DND-41 (cell line): Measurements from ENCODE around the gene AUH.

Source experiments
- ATAC-seq: fragments of 200-7000 bp; cut with Tn5 transposase; 3 replicates; pipeline ENCODE4 v1.9.1; 2021; ENCODE audit warnings: low read depth; ENCODE audit not compliant: insufficient read depth
- DNase-seq: peaks from one replicate; pipeline ENCODE4 v3.0.0-alpha.2; 2020
- H2AFZ ChIP-seq: 2 replicates; pipeline ENCODE4 v1.6.0; 2012; ENCODE audit warnings: low read depth, low read length
- H3K27ac ChIP-seq: 2 replicates; pipeline ENCODE4 v1.5.1; 2012; ENCODE audit warnings: low read length, inconsistent platforms
- H3K27me3 ChIP-seq: fragments of 200-600 bp; sonication (generic); 2 replicates; pipeline ENCODE4 v1.6.0; 2012; ENCODE audit warnings: low read length, mild to moderate bottlenecking, inconsistent platforms; ENCODE audit not compliant: insufficient read depth, poor library complexity
- H3K36me3 ChIP-seq: 2 replicates; pipeline ENCODE4 v1.5.1; 2012; ENCODE audit warnings: low read length, inconsistent platforms; ENCODE audit not compliant: insufficient read depth
- H3K4me1 ChIP-seq: 2 replicates; pipeline ENCODE4 v1.5.1; 2012; ENCODE audit warnings: mild to moderate bottlenecking, low read length; ENCODE audit not compliant: insufficient read depth
- H3K4me2 ChIP-seq: 2 replicates; pipeline ENCODE4 v1.6.0; 2012; ENCODE audit warnings: mild to moderate bottlenecking, moderate library complexity, low read length, inconsistent platforms; ENCODE audit not compliant: insufficient read depth
- H3K4me3 ChIP-seq, 2 experiments: fragments of 200-600 bp in 1 of 2; shearing (Covaris generic) in 1 of 2; 2 replicates each; pipeline ENCODE4 v1.5.1; 2012 to 2016; ENCODE audit warnings: inconsistent platforms in 2 of 2, low read length in 2 of 2, mild to moderate bottlenecking in 2 of 2, low read depth in 1 of 2, moderate library complexity in 1 of 2
- H3K79me2 ChIP-seq: 2 replicates; pipeline ENCODE4 v1.6.0; 2012; ENCODE audit warnings: low read length, inconsistent platforms; ENCODE audit not compliant: insufficient read depth
- H3K9ac ChIP-seq: 2 replicates; pipeline ENCODE4 v1.6.0; 2012; ENCODE audit warnings: low read depth, mild to moderate bottlenecking, inconsistent platforms, low read length, moderate library complexity
- H3K9me3 ChIP-seq: 2 replicates; pipeline ENCODE4 v1.5.1; 2012; ENCODE audit warnings: low read length, moderate library complexity, mild to moderate bottlenecking, inconsistent platforms; ENCODE audit not compliant: insufficient read depth, severe bottlenecking
- H4K20me1 ChIP-seq: 2 replicates; pipeline ENCODE4 v1.6.0; 2012; ENCODE audit warnings: low read length; ENCODE audit not compliant: insufficient read depth
- EZH2 ChIP-seq: IDR thresholded peaks from 3 replicates; pipeline ENCODE4 v1.6.1; 2012; ENCODE audit warnings: borderline replicate concordance, low read depth, mild to moderate bottlenecking, moderate library complexity, low read length, inconsistent platforms; ENCODE audit not compliant: severe bottlenecking
- TF ChIP-seq, protein P1 (sequence below): IDR thresholded peaks from 2 replicates; pipeline ENCODE4 v1.5.1; 2012; ENCODE audit warnings: borderline replicate concordance, low read length, moderate library complexity, mild to moderate bottlenecking; ENCODE audit not compliant: poor library complexity, severe bottlenecking; ENCODE audit errors: extremely low read depth

The AUH gene

DNA sequence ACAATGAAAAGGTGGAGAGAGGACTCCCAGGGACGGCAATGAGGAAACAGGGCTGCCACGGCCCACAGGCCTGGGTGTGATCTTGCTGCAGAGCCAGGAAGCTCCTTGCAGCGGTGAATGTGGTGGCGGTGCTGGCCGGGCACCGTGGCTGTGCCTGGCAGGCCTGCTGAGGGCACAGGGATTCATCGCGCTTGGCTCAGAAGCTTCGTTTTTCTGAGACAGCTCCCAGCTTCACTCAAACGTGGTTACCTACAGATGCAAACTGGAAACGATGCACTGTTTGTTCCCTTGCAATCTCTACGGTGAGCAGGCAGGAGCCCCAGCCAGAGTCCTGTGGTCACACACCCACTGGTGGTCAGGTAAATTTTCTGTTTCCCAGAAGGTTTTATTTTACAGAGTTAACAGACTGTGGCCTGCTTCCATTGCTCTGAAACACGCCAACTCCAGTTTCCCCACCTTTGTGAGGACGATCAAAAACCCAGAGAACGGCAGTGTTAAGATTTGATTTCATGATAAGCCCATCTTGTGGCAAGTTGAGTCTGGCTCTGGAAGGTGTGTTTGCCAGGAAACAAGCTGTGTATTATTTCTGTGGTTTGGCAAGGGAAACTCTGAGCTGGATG, 183.9 kb downstream of the AUH start:
- H3K36me3 ChIP-seq = no peaks in the 10 kb centered on the region
- H3K27ac ChIP-seq = no peak overlapping the region
- H3K4me1 ChIP-seq = peaks cover 12% of the 10 kb centered on the region
- no peak overlapping the region for H3K4me2 ChIP-seq
- TF ChIP-seq EZH2 = no peak
- TF ChIP-seq, protein P1, sequence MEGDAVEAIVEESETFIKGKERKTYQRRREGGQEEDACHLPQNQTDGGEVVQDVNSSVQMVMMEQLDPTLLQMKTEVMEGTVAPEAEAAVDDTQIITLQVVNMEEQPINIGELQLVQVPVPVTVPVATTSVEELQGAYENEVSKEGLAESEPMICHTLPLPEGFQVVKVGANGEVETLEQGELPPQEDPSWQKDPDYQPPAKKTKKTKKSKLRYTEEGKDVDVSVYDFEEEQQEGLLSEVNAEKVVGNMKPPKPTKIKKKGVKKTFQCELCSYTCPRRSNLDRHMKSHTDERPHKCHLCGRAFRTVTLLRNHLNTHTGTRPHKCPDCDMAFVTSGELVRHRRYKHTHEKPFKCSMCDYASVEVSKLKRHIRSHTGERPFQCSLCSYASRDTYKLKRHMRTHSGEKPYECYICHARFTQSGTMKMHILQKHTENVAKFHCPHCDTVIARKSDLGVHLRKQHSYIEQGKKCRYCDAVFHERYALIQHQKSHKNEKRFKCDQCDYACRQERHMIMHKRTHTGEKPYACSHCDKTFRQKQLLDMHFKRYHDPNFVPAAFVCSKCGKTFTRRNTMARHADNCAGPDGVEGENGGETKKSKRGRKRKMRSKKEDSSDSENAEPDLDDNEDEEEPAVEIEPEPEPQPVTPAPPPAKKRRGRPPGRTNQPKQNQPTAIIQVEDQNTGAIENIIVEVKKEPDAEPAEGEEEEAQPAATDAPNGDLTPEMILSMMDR = no peak
- no peaks in the 10 kb centered on the region for H3K27me3 ChIP-seq
- no peak overlapping the region for H3K4me3 ChIP-seq
- H3K9ac ChIP-seq = no peak overlapping the region
- no peaks in the 10 kb centered on the region for H3K79me2 ChIP-seq
- peak; percentile 70 for ATAC-seq
- H4K20me1 ChIP-seq = peaks cover 3% of the 10 kb centered on the region; the same call in 1 of the 2 replicates
- H3K9me3 ChIP-seq = no peaks in the 10 kb centered on the region
- peak; percentile 24 for DNase-seq
- H2AFZ ChIP-seq = peak overlapping the region; percentile 45; the same call in 1 of the 2 replicates

- no peak for TF ChIP-seq EZH2
- TF ChIP-seq, protein P1 = no peak
- H3K4me2 ChIP-seq = no peak overlapping the region
- H2AFZ ChIP-seq = no peak overlapping the region
- H3K9ac ChIP-seq = no peak overlapping the region
- H3K9me3 ChIP-seq = no peaks in the 10 kb centered on the region
- H3K4me3 ChIP-seq = no peak overlapping the region
- H3K79me2 ChIP-seq = no peaks in the 10 kb centered on the region
- H3K36me3 ChIP-seq = no peaks in the 10 kb centered on the region
- ATAC-seq (no peak), DNase-seq (no peak)
- H4K20me1 ChIP-seq = peaks cover 3% of the 10 kb centered on the region; the same call in 1 of the 2 replicates
- no peak overlapping the region for H3K27ac ChIP-seq
- H3K4me1 ChIP-seq = peaks cover 12% of the 10 kb centered on the region
- no peaks in the 10 kb centered on the region for H3K27me3 ChIP-seq
Measured at GRCh38 chr9:91177081-91177480, 184.6 kb downstream of the AUH start.

DNA sequence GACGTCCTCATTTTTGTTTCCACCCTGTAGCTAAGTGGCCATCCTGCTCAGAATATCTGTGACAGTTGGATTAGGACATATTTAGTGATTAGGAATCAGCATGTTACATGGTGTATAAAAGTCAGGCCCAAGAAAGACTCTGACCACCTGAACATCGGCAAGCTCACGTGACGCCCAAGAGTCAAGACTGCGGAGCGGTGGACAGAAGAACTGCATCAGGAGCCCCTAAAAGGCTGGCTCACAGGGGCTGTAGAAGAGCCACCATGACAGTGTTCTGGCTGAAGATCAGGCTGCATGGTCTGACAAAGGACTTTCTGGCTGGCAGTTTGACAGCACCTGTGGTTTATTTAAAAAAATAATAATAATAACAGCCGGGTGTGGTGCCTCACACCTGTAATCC, 185.3 kb downstream of the AUH start:
- Histone ChIP-seq H4K20me1 (peaks cover 3% of the 10 kb centered on the region; the same call in 1 of the 2 replicates), H3K4me2 (no peak overlapping the region), H3K27me3 (no peaks in the 10 kb centered on the region), H3K9me3 (no peaks in the 10 kb centered on the region), H3K27ac (no peak overlapping the region), H3K4me1 (peaks cover 12% of the 10 kb centered on the region), H3K9ac (no peak overlapping the region), H2AFZ (no peak overlapping the region), H3K4me3 (no peak overlapping the region), H3K36me3 (no peaks in the 10 kb centered on the region), H3K79me2 (no peaks in the 10 kb centered on the region)
- TF ChIP-seq, protein P1 = no peak
- no peak for TF ChIP-seq EZH2
- ATAC-seq = no peak
- no peak for DNase-seq
